HCT116 (cell line): ENCODE data around the gene LCN1. TPM values are rescaled to one million over a fixed set of nuclear protein-coding genes. Genes with fewer than 3 reads are reported as not detected.

Source experiments
- ATAC-seq: fragments of 200-7000 bp; cut with Tn5 transposase; 2 replicates; pipeline ENCODE4 v1.9.1; 2020; ENCODE audit warnings: mild to moderate bottlenecking, moderate library complexity
- BruUV-seq: library from RNA; stranded (reverse); fragments of 400-500 nt; replicated peaks from 2 replicates; lab custom pipeline; 2021; lab: Mats Ljungman, UMichigan
- CTCF ChIA-PET: fragments of 300-600 bp; sonication (Branson Sonifier 250); formaldehyde crosslinking; loops from one replicate; lab custom pipeline; 2021; ENCODE audit warnings: antibody characterized with exemption; lab: Charles Lee
- POLR2A ChIA-PET: fragments of 300-600, 350-600 bp; sonication (Branson Sonifier 250); formaldehyde crosslinking; loops from one replicate; lab custom pipeline; 2021; ENCODE audit warnings: antibody characterized with exemption; lab: Charles Lee
- RAD21 ChIA-PET, 2 experiments: fragments of 300-600 bp; sonication (Branson Sonifier 250); formaldehyde crosslinking; loops; one replicate each; lab custom pipeline; 2023; ENCODE audit warnings: low total read pairs in 2 of 2; ENCODE audit not compliant: uncharacterized antibody in 2 of 2, unreplicated experiment in 2 of 2, low non-redundant PET in 1 of 2; lab: Charles Lee
- DNase-seq: peaks from one replicate; pipeline ENCODE4 v3.0.0-alpha.2; 2010; ENCODE audit warnings: low read depth, low spot score
- H2AFZ ChIP-seq: fragments of 200-600 bp; shearing (Covaris generic), sonication (generic); 2 replicates; pipeline ENCODE4 v1.6.1; 2017; ENCODE audit warnings: low read depth, mixed run types, mixed read lengths, antibody characterized with exemption, low read length; ENCODE audit not compliant: poor library complexity, severe bottlenecking
- H3K27ac ChIP-seq: 2 replicates; pipeline ENCODE4 v1.5.1; 2012; ENCODE audit warnings: low read depth, low read length
- H3K27me3 ChIP-seq: fragments of 200-600 bp; sonication (generic); 2 replicates; pipeline ENCODE4 v1.6.1; 2016; ENCODE audit warnings: mixed run types, low read length, mixed read lengths; ENCODE audit not compliant: insufficient read depth
- H3K36me3 ChIP-seq, 2 experiments: fragments of 200-500 bp in 1 of 2; fragments of 200-600 bp in 1 of 2; sonication (Bioruptor generic) in 1 of 2; sonication (generic) in 1 of 2; 2 replicates each; pipeline versions ENCODE4 v1.5.1 to v1.6.1; 2014 to 2016; ENCODE audit warnings: low read length in 2 of 2, inconsistent platforms in 1 of 2, mixed read lengths in 1 of 2, mixed run types in 1 of 2; ENCODE audit not compliant: insufficient read depth in 2 of 2, control insufficient read depth in 1 of 2
- H3K4me1 ChIP-seq, 2 experiments: fragments of 200-600 bp in 1 of 2; sonication (generic) in 1 of 2; 2 replicates each; pipeline versions ENCODE4 v1.5.1 to v1.6.1; 2012 to 2017; ENCODE audit warnings: low read length in 2 of 2, inconsistent platforms in 1 of 2, mild to moderate bottlenecking in 1 of 2, mixed read lengths in 1 of 2, mixed run types in 1 of 2, moderate library complexity in 1 of 2; ENCODE audit not compliant: insufficient read depth in 2 of 2, control insufficient read depth in 1 of 2
- H3K4me2 ChIP-seq: fragments of 200-600 bp; sonication (generic); 2 replicates; pipeline ENCODE4 v1.6.1; 2017; ENCODE audit warnings: mixed run types, low read length, mixed read lengths
- H3K4me3 ChIP-seq, 2 experiments: fragments of 200-600 bp in 1 of 2; sonication (generic) in 1 of 2; replicated peaks in 1 of 2; 2 replicates each; pipeline ENCODE4 v1.5.1; 2011 to 2016; ENCODE audit warnings: low read length in 2 of 2, control low read depth in 1 of 2, low read depth in 1 of 2, mild to moderate bottlenecking in 1 of 2, mixed read lengths in 1 of 2, mixed run types in 1 of 2
- H3K79me2 ChIP-seq: fragments of 200-600 bp; sonication (generic); 2 replicates; pipeline ENCODE4 v1.6.1; 2017; ENCODE audit warnings: mild to moderate bottlenecking, mixed run types, low read length, moderate library complexity, mixed read lengths; ENCODE audit not compliant: insufficient read depth
- H3K9ac ChIP-seq: fragments of 200-600 bp; sonication (generic); 2 replicates; pipeline ENCODE4 v1.6.1; 2016; ENCODE audit warnings: low read length, mixed read lengths
- H3K9me2 ChIP-seq: fragments of 200-600 bp; sonication (generic), shearing (Covaris generic); 2 replicates; pipeline ENCODE4 v1.6.1; 2017; ENCODE audit warnings: mixed run types, mild to moderate bottlenecking, moderate library complexity; ENCODE audit not compliant: insufficient read depth
- H3K9me3 ChIP-seq, 2 experiments: fragments of 200-500 bp in 1 of 2; fragments of 200-600 bp in 1 of 2; sonication (Bioruptor generic) in 1 of 2; sonication (generic) in 1 of 2; 2 replicates each; pipeline ENCODE4 v1.6.1; 2014 to 2017; ENCODE audit warnings: low read length in 2 of 2, mixed read lengths in 2 of 2, inconsistent platforms in 1 of 2, low read depth in 1 of 2, mild to moderate bottlenecking in 1 of 2, mixed run types in 1 of 2, moderate library complexity in 1 of 2; ENCODE audit not compliant: control insufficient read depth in 1 of 2, insufficient read depth in 1 of 2
- H4K20me1 ChIP-seq: fragments of 200-600 bp; sonication (generic), shearing (Covaris generic); 2 replicates; pipeline ENCODE4 v1.6.1; 2017; ENCODE audit warnings: mixed run types, mild to moderate bottlenecking, moderate library complexity; ENCODE audit not compliant: insufficient read depth
- CBX3 ChIP-seq: IDR thresholded peaks from 2 replicates; pipeline ENCODE4 v1.6.1; 2012; ENCODE audit warnings: low read depth
- CEBPB ChIP-seq: IDR thresholded peaks from 2 replicates; pipeline ENCODE4 v1.6.1; 2012; ENCODE audit warnings: low read depth
- EZH2 ChIP-seq: fragments of 200-600 bp; sonication (generic); IDR thresholded peaks from 2 replicates; pipeline ENCODE4 v1.6.1; 2017; ENCODE audit warnings: antibody characterized with exemption, mixed run types
- FOSL1 ChIP-seq: IDR thresholded peaks from 2 replicates; pipeline ENCODE4 v1.6.1; 2012; ENCODE audit warnings: low read depth
- POLR2A ChIP-seq: IDR thresholded peaks from 2 replicates; pipeline ENCODE4 v1.7.0; 2011; ENCODE audit warnings: borderline replicate concordance; ENCODE audit not compliant: insufficient read depth, insufficient read length; ENCODE audit errors: extremely low read depth
- SIN3A ChIP-seq: IDR thresholded peaks from 2 replicates; pipeline ENCODE4 v1.6.1; 2012; ENCODE audit warnings: low read depth
- SP1 ChIP-seq: IDR thresholded peaks from 2 replicates; pipeline ENCODE4 v1.6.1; 2012; ENCODE audit warnings: low read depth
- SRF ChIP-seq: IDR thresholded peaks from 2 replicates; pipeline ENCODE4 v1.6.1; 2012; ENCODE audit warnings: low read depth
- YY1 ChIP-seq: IDR thresholded peaks from 2 replicates; pipeline ENCODE4 v1.6.1; 2011; ENCODE audit warnings: low read length, low read depth, moderate library complexity, mild to moderate bottlenecking; ENCODE audit not compliant: insufficient replicate concordance; ENCODE audit errors: extremely low read depth
- intact Hi-C: fragments of 100-400 bp; cut with micrococcal nuclease; formaldehyde crosslinking; loops from 2 replicates; pipeline ENCODE4 v1.10.0; 2022
- total RNA-seq: library from RNA; stranded (reverse); gene quantifications from one replicate; pipeline ENCODE4 v1.2.1, GENCODE V29; 2021; ENCODE audit not compliant: unreplicated experiment
- TF ChIP-seq, protein P1 (sequence below): IDR thresholded peaks from 2 replicates; pipeline ENCODE4 v1.6.1; 2012

Gene LCN1
- total RNA-seq, 1 experiment from 2014 or later: not detected

DNA sequence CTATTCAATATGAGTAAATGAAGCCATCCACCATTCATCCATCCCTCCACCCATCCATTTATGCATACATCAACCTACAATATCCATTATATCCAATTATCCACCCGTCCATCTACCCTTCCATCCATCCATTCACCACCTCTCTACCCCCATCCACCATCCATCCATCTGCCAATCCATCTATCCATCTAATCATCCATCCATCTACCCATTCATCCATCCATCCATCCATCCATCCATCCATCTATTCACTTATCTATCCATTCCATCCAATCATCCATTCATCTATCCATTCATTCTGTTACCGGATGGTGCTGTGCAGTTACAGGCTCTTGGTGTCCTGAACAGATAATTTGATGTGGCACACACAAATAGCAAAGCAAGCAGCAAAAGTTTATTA is 51.0 kb downstream of the LCN1 start:
- H3K9me3 ChIP-seq: peaks cover 7% of the 10 kb centered on the region in 2 experiments; a peak in 2 of 4 replicates
- H4K20me1 ChIP-seq: no peaks in the 10 kb centered on the region
- no peaks in the 10 kb centered on the region for H3K4me1 ChIP-seq
- DNase-seq: no peak
- CTCF ChIA-PET: no interaction called here
- TF ChIP-seq FOSL1: no peak
- TF ChIP-seq YY1: no peak
- TF ChIP-seq POLR2A: no peak
- no peak for TF ChIP-seq CEBPB
- no peak for TF ChIP-seq CBX3
- no peak for TF ChIP-seq EZH2
- TF ChIP-seq, protein P1, sequence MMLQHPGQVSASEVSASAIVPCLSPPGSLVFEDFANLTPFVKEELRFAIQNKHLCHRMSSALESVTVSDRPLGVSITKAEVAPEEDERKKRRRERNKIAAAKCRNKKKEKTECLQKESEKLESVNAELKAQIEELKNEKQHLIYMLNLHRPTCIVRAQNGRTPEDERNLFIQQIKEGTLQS: no peak
- TF ChIP-seq SP1: no peak
- TF ChIP-seq, all 23 proteins: peak for 0
- H3K4me2 ChIP-seq: no peak overlapping the region
- ChIA-PET POLR2A (no interaction called here), RAD21 (no interaction called here)
- H3K4me3 ChIP-seq: no peak overlapping the region
- intact Hi-C loops: no loop called here
- peaks cover 35% of the 10 kb centered on the region for H3K27me3 ChIP-seq
- no peaks in the 10 kb centered on the region for H3K79me2 ChIP-seq
- H3K9ac ChIP-seq: no peak overlapping the region
- no peak overlapping the region for H2AFZ ChIP-seq
- ATAC-seq: no peak
- no peak overlapping the region for H3K27ac ChIP-seq
- no peaks in the 10 kb centered on the region for H3K9me2 ChIP-seq
- no peaks in the 10 kb centered on the region for H3K36me3 ChIP-seq
- no TSS peak for BruUV-seq

DNA sequence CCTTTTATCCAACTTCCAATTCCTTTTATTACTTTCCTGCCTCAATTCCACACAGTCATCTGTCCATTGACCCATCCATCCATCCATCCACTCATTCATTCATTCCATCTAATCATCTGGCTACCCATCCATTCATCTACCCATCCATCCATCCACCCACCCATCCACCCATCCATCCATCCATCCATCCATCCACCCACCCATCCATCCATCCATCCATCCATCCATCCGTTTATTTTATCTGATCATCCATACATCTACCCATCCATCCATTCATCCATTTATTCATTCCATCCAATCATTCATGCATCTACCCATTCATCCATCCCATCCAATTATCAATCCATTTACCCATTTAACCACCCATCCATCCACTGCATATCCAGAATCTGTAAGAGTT is 51.9 kb downstream of the LCN1 start:
- no peak for TF ChIP-seq SRF
- no peak for TF ChIP-seq POLR2A
- no peak for TF ChIP-seq YY1
- no peak for TF ChIP-seq SIN3A
- TF ChIP-seq SP1: no peak
- Histone ChIP-seq H3K4me2 (no peak overlapping the region), H3K9me2 (no peaks in the 10 kb centered on the region), H3K79me2 (no peaks in the 10 kb centered on the region), H3K4me1 (no peaks in the 10 kb centered on the region), H2AFZ (no peak overlapping the region), H3K27me3 (peaks cover 35% of the 10 kb centered on the region), H3K9me3 (peaks cover 7% of the 10 kb centered on the region in 2 experiments; a peak in 2 of 4 replicates), H3K36me3 (no peaks in the 10 kb centered on the region), H3K27ac (no peak overlapping the region), H3K9ac (no peak overlapping the region), H3K4me3 (no peak overlapping the region), H4K20me1 (no peaks in the 10 kb centered on the region)
- no TSS peak for BruUV-seq
- no peak for DNase-seq
- RAD21 ChIA-PET: no interaction called here
- POLR2A ChIA-PET: no interaction called here
- intact Hi-C loops: no loop called here
- CTCF ChIA-PET: no interaction called here
- no peak for ATAC-seq
